ENCODE measurements around the gene FPR2.
"Not testable (repeated sequence)": the region's sequence is repeated elsewhere in the genome, so short reads cannot be mapped to it uniquely, and the experiment has no call there.

DNA sequence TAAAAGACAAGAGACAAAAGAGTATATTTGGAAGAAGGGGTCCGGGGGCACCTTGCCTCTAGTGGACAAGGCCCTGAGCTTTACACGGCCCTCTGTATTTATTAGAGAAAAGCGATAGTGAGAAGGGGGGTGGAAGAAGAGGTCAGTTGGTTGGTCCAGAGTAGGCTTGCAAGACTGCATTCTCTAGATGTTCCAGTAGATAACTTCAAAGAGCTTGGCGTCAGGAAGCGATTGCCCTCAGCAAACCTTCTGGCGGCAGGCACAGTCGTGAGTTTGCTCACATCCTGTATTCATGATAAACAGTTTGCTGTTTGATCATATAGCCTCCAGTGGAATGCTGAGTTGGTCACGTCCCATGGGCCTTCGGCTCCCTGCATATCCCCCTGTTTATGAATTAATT lies 43.8 kb downstream of the FPR2 start:
- not testable (repeated sequence) for TF ChIP-seq ZNF184 (tag by site-specific recombination; IDR thresholded peaks at IDR 0.05); ZNF19 (tag by site-specific recombination; IDR thresholded peaks at IDR 0.05; ENCODE audit: low read depth); MZF1 (tag by site-specific recombination; IDR thresholded peaks at IDR 0.05; ENCODE audit: borderline replicate concordance); ZFP41 (tag by site-specific recombination; IDR thresholded peaks at IDR 0.05; ENCODE audit: borderline replicate concordance); ZNF473 (tag by site-specific recombination; IDR thresholded peaks at IDR 0.05); ZNF302 (tag by site-specific recombination; IDR thresholded peaks at IDR 0.05; ENCODE audit: low read depth); ZNF114 (tag by site-specific recombination; IDR thresholded peaks at IDR 0.05); ZNF221 (tag by site-specific recombination; IDR thresholded peaks at IDR 0.05; ENCODE audit: borderline replicate concordance); ZNF157 (tag by site-specific recombination; IDR thresholded peaks at IDR 0.05); ZNF274 (IDR thresholded peaks at IDR 0.05; ENCODE audit: low read length); ZNF274 (tag by site-specific recombination; IDR thresholded peaks at IDR 0.05; ENCODE audit: borderline replicate concordance)
- TF ChIP-seq, protein P1, sequence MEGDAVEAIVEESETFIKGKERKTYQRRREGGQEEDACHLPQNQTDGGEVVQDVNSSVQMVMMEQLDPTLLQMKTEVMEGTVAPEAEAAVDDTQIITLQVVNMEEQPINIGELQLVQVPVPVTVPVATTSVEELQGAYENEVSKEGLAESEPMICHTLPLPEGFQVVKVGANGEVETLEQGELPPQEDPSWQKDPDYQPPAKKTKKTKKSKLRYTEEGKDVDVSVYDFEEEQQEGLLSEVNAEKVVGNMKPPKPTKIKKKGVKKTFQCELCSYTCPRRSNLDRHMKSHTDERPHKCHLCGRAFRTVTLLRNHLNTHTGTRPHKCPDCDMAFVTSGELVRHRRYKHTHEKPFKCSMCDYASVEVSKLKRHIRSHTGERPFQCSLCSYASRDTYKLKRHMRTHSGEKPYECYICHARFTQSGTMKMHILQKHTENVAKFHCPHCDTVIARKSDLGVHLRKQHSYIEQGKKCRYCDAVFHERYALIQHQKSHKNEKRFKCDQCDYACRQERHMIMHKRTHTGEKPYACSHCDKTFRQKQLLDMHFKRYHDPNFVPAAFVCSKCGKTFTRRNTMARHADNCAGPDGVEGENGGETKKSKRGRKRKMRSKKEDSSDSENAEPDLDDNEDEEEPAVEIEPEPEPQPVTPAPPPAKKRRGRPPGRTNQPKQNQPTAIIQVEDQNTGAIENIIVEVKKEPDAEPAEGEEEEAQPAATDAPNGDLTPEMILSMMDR (tag by site-specific recombination; IDR thresholded peaks at IDR 0.05), result not testable (repeated sequence)

All from HEK293 (cell line).